OCI-LY7 (cell line): ENCODE results near the gene FERMT2.

Source experiments
- EZH2phosphoT487 ChIP-seq: fragments of 200-600 bp; sonication (generic); IDR thresholded peaks from 2 replicates; pipeline ENCODE4 v1.6.1; 2018; ENCODE audit warnings: low read depth, borderline replicate concordance, mild to moderate bottlenecking, mixed run types, antibody characterized with exemption, low read length, moderate library complexity, mixed read lengths
- TF ChIP-seq, protein P1 (sequence below): fragments of 200-600 bp; sonication (generic); conservative IDR thresholded peaks from 2 replicates; pipeline ENCODE4 v1.5.1; 2014; ENCODE audit warnings: mild to moderate bottlenecking, antibody characterized with exemption, low read length, moderate library complexity, mixed read lengths

GRCh38 chr14:52949249-52949648 is 1.6 kb downstream of the FERMT2 start:
- TF ChIP-seq, protein P1, sequence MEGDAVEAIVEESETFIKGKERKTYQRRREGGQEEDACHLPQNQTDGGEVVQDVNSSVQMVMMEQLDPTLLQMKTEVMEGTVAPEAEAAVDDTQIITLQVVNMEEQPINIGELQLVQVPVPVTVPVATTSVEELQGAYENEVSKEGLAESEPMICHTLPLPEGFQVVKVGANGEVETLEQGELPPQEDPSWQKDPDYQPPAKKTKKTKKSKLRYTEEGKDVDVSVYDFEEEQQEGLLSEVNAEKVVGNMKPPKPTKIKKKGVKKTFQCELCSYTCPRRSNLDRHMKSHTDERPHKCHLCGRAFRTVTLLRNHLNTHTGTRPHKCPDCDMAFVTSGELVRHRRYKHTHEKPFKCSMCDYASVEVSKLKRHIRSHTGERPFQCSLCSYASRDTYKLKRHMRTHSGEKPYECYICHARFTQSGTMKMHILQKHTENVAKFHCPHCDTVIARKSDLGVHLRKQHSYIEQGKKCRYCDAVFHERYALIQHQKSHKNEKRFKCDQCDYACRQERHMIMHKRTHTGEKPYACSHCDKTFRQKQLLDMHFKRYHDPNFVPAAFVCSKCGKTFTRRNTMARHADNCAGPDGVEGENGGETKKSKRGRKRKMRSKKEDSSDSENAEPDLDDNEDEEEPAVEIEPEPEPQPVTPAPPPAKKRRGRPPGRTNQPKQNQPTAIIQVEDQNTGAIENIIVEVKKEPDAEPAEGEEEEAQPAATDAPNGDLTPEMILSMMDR, result no peak
- TF ChIP-seq EZH2phosphoT487, result no peak
